ENCODE results near the gene MYRF. TPM values are rescaled to one million over a fixed set of nuclear protein-coding genes. Genes with fewer than 3 reads are reported as not detected.

Gene MYRF
- total and polyA plus RNA-seq, 2 of the 13 experiments (the other 11 are each of a cell fraction or from before 2014, with no cell fraction given): 10.2 to 25.9 TPM

DNA sequence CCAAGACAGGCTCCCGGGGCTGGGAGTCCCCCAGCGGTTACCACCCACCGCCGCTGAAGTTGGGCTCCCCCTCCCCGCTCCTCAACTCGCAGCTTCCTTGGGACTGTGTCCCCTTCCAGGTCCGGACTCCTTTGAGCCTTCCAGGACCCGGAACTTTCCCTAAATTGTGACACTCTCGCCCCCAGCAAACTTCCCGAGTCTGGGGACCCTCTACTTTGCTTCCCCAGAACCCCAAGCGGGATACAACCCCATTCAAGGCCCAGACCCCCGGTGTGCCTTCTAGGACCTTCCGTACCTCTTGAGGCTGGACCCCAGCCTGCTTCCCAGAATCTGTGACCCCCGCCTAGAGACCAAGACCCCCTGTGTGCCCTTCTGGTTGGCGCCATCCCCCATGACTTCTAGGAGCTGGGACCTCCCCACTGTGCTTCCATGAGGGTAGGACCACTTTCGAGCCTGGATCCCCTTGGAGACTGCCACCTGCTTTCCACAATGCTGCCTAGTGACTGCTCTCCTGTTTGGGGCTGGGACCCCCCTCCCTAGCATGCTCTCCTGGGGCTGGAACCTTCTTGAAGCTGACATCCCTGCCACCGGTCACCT, 587 bp downstream of the MYRF start:
- ChIA-PET POLR2A (interaction anchor here (1.6 kb wide), 1 partner anchor 17 kb away, joined by 8 read pairs; no protein-coding TSS in a partner anchor), CTCF (ENCODE audit: low intra/inter-chr PET ratio, low total read pairs) (interaction anchor here (3.5 to 5.4 kb wide), 3 partner anchors 16 to 35 kb away, joined by 18 to 51 read pairs (median 47); no protein-coding TSS in a partner anchor)
- Histone ChIP-seq H3K4me2 (ENCODE audit: low read depth, low read length) (peak overlapping the region; percentile 93), H3K36me3 (replicated peaks in 1 of 2; ENCODE audit: control insufficient read depth in 1 of 2, insufficient read depth in 2 of 2, low read length in 2 of 2) (no peaks in the 10 kb centered on the region), H3K27ac (ENCODE audit: extremely low read length, insufficient read depth, low read length) (peak overlapping the region; percentile 56), H3K79me2 (ENCODE audit: insufficient read depth, low read length) (peaks cover 51% of the 10 kb centered on the region), H3K9me3 (ENCODE audit: low read length) (no peaks in the 10 kb centered on the region), H3K9ac (ENCODE audit: insufficient read depth, low read depth, low read length) (peak overlapping the region; percentile 89), H3K27me3 (ENCODE audit: control insufficient read depth in 1 of 2, insufficient read depth in 2 of 2, low read length in 2 of 2) (no peaks in the 10 kb centered on the region), H3K4me3 (replicated peaks in 1 of 3; ENCODE audit: insufficient read depth in 1 of 3, low read depth in 2 of 3, low read length in 3 of 3) (peak overlapping the region; percentile 69 to 87 (median 74)), H3K4me1 (ENCODE audit: insufficient read depth, low read length) (peaks cover 91% of the 10 kb centered on the region), H4K20me1 (ENCODE audit: insufficient read depth, low read length) (no peaks in the 10 kb centered on the region), H2AFZ (ENCODE audit: low read length) (no peak overlapping the region)
- ATAC-seq (no peak), FAIRE-seq (no peak), DNase-seq (ENCODE audit: low spot score) (no peak)
- WGBS (ENCODE audit: low lambda C conversion rate): 4% methylated on average over 12 of the region's 17 CpGs
- in situ Hi-C loops (cut with HindIII; ENCODE audit: extremely low pct_ligation_motif_present, low pct_unique_long_range_greater_than_20kb) (no loop called here), intact Hi-C loops (cut with micrococcal nuclease; ENCODE audit: unreplicated experiment) (no loop called here)
- TSS peak; percentile 45 for BruUV-seq (replicated peaks)
- TF ChIP-seq DNMT1 (CRISPR knock-in tag; IDR thresholded peaks at IDR 0.05) (0 out of 2 replicates have a peak, but pooled peaks have one; percentile 34), KLF12 (CRISPR knock-in tag; IDR thresholded peaks at IDR 0.05; ENCODE audit: borderline replicate concordance) (no peak), THYN1 (CRISPR knock-in tag; IDR thresholded peaks at IDR 0.05; ENCODE audit: borderline replicate concordance, low read depth) (no peak), MED13 (CRISPR knock-in tag; IDR thresholded peaks at IDR 0.05) (no peak), SIX1 (CRISPR knock-in tag; IDR thresholded peaks at IDR 0.05; ENCODE audit: borderline replicate concordance) (no peak), IRX3 (CRISPR knock-in tag; IDR thresholded peaks at IDR 0.05; ENCODE audit: borderline replicate concordance, low read depth) (no peak), ZNF468 (CRISPR knock-in tag; IDR thresholded peaks at IDR 0.05) (0 out of 2 replicates have a peak, but pooled peaks have one; percentile 42), POGZ (CRISPR knock-in tag; IDR thresholded peaks at IDR 0.05) (no peak), ZNF777 (CRISPR knock-in tag; IDR thresholded peaks at IDR 0.05) (no peak), SNAI1 (CRISPR knock-in tag; IDR thresholded peaks at IDR 0.05; ENCODE audit: borderline replicate concordance) (no peak), ZNF720 (CRISPR knock-in tag; IDR thresholded peaks at IDR 0.05) (no peak), ZNF543 (CRISPR knock-in tag; IDR thresholded peaks at IDR 0.05) (no peak)
- TF ChIP-seq, protein P1, sequence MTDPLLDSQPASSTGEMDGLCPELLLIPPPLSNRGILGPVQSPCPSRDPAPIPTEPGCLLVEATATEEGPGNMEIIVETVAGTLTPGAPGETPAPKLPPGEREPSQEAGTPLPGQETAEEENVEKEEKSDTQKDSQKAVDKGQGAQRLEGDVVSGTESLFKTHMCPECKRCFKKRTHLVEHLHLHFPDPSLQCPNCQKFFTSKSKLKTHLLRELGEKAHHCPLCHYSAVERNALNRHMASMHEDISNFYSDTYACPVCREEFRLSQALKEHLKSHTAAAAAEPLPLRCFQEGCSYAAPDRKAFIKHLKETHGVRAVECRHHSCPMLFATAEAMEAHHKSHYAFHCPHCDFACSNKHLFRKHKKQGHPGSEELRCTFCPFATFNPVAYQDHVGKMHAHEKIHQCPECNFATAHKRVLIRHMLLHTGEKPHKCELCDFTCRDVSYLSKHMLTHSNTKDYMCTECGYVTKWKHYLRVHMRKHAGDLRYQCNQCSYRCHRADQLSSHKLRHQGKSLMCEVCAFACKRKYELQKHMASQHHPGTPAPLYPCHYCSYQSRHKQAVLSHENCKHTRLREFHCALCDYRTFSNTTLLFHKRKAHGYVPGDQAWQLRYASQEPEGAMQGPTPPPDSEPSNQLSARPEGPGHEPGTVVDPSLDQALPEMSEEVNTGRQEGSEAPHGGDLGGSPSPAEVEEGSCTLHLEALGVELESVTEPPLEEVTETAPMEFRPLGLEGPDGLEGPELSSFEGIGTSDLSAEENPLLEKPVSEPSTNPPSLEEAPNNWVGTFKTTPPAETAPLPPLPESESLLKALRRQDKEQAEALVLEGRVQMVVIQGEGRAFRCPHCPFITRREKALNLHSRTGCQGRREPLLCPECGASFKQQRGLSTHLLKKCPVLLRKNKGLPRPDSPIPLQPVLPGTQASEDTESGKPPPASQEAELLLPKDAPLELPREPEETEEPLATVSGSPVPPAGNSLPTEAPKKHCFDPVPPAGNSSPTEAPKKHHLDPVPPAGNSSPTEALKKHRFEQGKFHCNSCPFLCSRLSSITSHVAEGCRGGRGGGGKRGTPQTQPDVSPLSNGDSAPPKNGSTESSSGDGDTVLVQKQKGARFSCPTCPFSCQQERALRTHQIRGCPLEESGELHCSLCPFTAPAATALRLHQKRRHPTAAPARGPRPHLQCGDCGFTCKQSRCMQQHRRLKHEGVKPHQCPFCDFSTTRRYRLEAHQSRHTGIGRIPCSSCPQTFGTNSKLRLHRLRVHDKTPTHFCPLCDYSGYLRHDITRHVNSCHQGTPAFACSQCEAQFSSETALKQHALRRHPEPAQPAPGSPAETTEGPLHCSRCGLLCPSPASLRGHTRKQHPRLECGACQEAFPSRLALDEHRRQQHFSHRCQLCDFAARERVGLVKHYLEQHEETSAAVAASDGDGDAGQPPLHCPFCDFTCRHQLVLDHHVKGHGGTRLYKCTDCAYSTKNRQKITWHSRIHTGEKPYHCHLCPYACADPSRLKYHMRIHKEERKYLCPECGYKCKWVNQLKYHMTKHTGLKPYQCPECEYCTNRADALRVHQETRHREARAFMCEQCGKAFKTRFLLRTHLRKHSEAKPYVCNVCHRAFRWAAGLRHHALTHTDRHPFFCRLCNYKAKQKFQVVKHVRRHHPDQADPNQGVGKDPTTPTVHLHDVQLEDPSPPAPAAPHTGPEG (CRISPR knock-in tag; IDR thresholded peaks at IDR 0.05): no peak
- TF ChIP-seq, protein P2, sequence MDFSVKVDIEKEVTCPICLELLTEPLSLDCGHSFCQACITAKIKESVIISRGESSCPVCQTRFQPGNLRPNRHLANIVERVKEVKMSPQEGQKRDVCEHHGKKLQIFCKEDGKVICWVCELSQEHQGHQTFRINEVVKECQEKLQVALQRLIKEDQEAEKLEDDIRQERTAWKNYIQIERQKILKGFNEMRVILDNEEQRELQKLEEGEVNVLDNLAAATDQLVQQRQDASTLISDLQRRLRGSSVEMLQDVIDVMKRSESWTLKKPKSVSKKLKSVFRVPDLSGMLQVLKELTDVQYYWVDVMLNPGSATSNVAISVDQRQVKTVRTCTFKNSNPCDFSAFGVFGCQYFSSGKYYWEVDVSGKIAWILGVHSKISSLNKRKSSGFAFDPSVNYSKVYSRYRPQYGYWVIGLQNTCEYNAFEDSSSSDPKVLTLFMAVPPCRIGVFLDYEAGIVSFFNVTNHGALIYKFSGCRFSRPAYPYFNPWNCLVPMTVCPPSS (IDR thresholded peaks at IDR 0.05): no peak
- TF ChIP-seq, protein P3, sequence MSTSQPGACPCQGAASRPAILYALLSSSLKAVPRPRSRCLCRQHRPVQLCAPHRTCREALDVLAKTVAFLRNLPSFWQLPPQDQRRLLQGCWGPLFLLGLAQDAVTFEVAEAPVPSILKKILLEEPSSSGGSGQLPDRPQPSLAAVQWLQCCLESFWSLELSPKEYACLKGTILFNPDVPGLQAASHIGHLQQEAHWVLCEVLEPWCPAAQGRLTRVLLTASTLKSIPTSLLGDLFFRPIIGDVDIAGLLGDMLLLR (CRISPR knock-in tag; IDR thresholded peaks at IDR 0.05): no peak
- TF ChIP-seq, protein P4, sequence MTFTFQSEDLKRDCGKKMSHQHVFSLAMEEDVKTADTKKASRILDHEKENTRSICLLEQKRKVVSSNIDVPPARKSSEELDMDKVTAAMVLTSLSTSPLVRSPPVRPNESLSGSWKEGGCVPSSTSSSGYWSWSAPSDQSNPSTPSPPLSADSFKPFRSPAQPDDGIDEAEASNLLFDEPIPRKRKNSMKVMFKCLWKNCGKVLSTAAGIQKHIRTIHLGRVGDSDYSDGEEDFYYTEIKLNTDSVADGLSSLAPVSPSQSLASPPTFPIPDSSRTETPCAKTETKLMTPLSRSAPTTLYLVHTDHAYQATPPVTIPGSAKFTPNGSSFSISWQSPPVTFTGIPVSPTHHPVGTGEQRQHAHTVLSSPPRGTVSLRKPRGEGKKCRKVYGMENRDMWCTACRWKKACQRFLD (CRISPR knock-in tag; IDR thresholded peaks at IDR 0.05; ENCODE audit: borderline replicate concordance): no peak

Data from HepG2 (cell line).